ENCODE results near the gene FZD2. TPM values are rescaled to one million over a fixed set of nuclear protein-coding genes. Genes with fewer than 3 reads are reported as not detected.
"Not testable (repeated sequence)": the region's sequence is repeated elsewhere in the genome, so short reads cannot be mapped to it uniquely, and the experiment has no call there.

The FZD2 gene
- total RNA-seq (2014; rRNA removed; shearing (Covaris generic)): 5.9 and 6.2 TPM in 2 replicates

GRCh38 chr17:44556832-44557606, at the start of gene FZD2:
TSS of gene FZD2 (plus strand) at chr17:44557484. CDS start at chr17:44557689, 205 bp downstream.
- peak; percentile 95 for DNase-seq (ENCODE audit: low spot score)

GRCh38 chr17:44511241-44512134, 45.8 kb upstream of the FZD2 start:
- not testable (repeated sequence) for DNase-seq (ENCODE audit: low spot score)

DNA sequence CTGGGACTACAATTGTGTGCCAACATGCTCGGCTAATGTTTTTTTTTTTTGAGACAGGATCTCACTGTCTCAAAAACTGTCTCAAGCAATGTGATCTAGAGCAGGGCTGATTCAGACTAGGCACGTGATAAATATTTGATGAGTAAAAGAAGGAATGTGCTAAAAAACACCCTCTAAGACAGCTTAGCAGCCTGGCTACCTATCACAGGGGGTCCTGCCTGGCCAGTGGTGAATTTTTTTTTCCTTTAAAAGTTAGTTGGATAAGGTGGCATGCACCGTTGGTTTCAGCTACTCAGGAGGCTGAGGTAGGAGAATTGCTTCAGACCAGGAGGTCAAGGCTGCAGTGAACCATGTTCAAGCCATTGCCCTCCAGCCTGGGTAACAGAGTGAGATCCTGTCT, 39.3 kb upstream of the FZD2 start:
- no peak for DNase-seq (ENCODE audit: low spot score)

- peak; percentile 45 for DNase-seq (ENCODE audit: low spot score)
These were observed 34.2 kb upstream of the FZD2 start for GRCh38 chr17:44522883-44523671.

DNA sequence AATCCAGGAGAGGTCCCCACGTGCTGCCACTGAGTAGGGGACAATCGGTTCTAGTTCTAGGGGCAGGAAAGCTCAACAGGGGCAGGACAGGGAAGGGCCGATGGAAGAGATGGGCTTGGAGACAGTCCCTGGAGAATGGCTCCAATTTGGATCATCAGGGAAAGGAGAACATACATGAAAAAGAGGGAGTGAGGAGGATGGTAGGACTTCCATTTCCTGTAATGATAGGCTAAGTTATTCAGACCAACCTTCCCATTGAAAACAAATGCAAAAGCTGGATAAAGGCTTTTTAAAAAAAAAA, 33.7 kb upstream of the FZD2 start:
- DNase-seq (ENCODE audit: low spot score): no peak

GRCh38 chr17:44527102-44527501, 30.2 kb upstream of the FZD2 start:
- no peak for DNase-seq (ENCODE audit: low spot score)

DNA sequence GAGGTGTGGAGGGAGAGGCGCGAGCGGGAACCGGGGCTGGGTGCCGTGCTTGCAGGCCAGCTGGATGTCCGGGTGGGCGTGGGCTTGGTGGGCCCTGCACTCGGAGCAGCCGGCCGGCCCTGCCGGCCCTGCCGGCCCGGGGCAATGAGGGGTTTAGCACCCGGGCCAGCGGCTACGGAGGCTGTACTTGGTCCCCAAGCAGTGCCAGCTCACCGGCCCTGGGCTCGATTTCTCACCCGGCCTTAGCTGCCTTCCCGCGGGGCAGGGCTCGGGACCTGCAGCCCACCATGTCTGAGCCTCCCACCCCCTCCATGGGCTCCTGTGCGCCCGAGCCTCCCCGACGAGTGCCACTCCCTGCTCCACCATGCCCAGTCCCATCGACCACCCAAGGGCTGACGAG, 29.3 kb upstream of the FZD2 start:
- no peak for DNase-seq (ENCODE audit: low spot score)

- DNase-seq (ENCODE audit: low spot score): no peak
These were observed 27.4 kb upstream of the FZD2 start for GRCh38 chr17:44529864-44530263.

DNA sequence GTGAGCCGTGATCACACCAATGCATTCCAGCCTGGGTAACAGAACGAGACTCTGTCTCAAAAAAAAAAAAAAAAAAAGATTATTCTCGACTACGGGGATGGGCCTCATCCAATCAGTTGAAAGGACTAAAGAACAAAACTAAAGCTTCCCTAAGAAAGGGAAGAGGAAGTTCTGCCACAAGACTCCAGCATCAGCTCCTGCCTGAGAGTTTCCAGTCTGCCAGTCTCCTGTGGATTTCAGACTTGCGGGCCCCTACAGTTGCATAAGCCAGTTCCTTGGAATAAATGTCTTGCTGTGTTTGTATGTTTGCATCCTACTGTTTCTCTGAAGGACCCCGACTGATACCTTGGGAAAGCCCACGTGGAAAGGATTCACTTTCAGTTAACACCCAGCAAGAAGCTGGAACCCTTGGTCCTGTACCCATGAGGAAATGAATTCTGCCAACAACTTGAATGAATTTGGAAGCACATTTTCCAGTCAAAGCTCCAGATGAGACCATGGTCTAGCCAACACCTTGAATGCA, 26.3 kb upstream of the FZD2 start:
- DNase-seq (ENCODE audit: low spot score): no peak

DNA sequence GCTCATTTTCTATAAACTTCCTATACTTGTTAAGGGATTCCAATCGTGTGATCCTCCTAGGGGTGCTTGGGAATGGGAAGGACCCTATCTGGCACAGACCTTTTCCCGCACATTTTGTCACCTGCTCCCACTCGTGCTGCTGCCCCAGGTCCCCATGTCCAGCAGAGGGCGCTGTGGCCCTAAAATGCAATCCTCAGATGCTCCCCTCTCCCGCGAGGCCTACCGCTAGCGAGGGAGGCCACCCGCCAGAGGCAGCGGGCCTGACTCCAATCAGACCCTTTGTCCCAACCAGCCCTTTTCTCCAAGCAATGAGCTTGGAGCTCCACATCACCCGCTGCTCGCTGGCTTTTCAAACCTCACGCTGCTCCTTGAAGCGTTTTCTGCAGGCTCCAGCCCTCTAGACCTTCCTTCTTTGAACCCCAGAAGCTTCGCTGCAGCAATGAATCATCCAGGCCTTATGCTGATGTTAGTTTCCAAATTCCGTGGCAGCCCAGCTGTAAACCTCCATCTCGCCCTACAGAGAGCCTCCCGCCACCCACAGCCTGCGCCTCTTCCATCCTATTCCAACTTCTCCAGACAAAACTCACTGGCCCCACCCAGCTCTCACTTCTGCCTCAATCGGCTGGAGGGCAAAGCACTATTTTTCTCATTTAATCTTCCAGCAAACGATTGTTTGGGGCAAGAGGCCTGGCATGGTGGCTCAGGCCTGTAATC, 23.6 kb upstream of the FZD2 start:
- DNase-seq (ENCODE audit: low spot score): peak; percentile 82

GRCh38 chr17:44536090-44536953, 21.0 kb upstream of the FZD2 start:
- DNase-seq (ENCODE audit: low spot score): no peak

DNA sequence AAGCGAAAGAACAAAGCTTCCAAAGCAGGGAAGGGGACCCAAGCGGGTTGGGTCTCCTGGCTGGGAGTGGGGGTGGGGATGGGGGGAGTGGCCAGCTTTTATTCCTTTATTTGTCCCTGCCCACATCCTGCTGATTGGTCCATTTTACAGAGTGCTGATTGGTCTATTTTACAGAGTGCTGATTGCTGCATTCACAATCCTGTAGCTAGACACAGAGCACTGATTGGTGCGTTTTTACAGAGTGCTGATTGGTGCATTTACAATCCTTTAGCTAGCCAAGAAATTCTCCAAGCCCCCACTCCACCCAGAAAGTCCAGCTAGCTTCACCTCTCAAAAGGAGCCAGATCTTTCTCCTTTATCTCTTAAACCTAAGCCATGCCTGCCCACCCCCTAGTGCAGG, 19.4 kb upstream of the FZD2 start:
- DNase-seq (ENCODE audit: low spot score): not testable (repeated sequence)

- DNase-seq (ENCODE audit: low spot score): no peak
These were observed 17.6 kb upstream of the FZD2 start for GRCh38 chr17:44539673-44540072.

DNA sequence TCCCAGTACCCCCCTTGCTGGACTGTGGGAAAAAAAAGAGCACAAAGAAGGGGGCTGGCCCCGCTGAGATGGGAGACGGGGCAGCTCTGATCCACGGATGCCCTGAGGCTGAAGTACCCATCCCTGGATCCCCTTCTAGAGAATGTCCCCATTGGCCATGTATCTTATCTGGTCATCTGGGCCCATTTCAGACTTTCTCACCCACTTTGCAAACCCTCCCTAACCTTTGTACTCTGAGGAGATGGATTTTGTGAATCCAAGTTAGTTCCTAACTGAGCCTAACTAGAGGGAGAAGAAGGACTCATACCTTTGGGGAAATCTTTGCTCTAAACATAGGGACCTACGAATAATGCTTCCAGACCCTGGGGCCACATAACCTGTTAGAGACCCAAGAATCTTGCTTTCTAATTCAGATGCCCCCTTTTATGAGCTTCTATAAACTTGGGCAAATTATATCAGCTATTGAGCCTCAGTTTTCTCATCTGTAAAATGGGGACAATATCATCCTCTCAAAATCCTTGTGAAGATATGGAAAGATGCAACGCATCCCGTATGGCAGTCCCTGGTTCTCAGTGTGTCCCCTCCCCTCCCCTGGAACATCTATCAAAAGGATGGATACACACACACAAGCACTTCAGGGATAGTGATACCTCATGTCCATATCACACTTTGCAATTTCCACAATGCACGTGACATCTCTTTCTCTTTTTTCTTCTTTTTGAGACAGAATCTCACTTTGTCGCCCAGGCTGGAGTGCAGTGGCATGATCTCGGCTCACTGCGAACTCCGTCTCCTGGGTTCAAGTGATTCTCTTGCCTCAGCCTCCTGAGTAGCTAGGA, 16.8 kb upstream of the FZD2 start:
- no peak for DNase-seq (ENCODE audit: low spot score)

DNA sequence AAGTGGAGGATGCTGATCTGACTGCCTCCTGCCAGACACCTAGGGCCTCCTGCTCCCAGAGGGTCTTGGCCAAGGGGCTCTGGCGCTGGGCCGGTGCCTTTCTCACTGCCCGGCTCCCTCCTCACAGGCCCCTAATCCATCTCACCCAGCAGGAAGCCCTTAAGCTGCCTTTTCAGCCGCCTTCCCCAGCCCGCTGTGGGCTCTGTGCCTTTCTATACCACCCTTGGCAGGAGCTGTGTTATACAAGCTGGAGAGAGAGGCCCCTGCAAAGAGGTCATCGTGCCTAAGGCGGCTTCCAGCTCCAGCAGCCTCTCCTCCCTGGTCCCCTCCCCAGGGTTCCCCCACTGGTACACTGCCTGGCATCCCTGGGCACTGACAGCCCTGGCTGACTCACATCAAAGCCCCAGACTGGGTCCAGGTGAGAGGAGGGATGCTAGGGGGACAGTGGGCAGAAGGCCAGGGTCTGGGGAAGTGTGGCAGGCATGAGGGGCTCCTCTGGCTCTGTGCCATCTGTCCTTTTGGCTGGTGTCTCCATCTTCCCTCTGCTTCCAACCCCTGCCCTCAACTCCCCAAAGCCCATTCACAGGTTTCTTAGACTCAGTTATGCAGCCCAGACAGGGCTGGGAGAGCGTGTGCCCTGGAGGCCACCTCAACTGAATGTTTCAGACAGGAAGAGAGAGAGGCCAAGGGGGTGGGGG, 15.3 kb upstream of the FZD2 start:
- DNase-seq (ENCODE audit: low spot score): no peak

- peak; percentile 68 for DNase-seq (ENCODE audit: low spot score)
These were observed 13.9 kb upstream of the FZD2 start for GRCh38 chr17:44543213-44543904.

DNA sequence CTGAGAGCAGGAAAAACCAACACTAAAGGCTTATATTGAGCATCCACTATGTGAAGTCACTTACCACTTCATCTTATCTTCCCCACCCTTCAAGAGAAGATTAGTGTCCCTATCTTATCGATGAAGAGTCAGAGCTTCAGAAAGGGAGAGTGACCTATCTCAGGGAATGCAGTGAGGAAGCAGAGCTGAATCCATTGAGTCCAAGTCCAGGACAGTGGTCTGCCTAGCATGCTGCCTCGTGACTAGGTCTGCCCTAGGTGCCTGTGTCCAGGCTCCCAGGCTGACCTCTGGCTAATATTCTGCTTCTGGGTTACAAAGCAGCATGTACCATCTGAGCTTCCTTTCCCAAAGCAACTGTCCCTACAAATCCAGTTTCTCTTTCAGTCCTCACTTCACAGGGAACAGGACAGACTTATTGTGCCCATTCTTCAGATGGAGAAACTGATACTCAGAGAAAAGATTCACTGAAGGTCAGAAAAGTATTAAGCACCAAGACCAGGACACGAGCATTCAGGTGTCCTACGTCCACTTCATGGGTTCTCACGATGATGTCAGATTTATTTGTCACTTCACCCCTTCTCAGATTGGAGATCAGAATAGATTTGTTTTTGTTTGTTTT, 13.3 kb upstream of the FZD2 start:
- DNase-seq (ENCODE audit: low spot score): no peak

All from H4 (cell line).